ENCODE measurements around the gene ABCG4. TPM values are rescaled to one million over a fixed set of nuclear protein-coding genes. Genes with fewer than 3 reads are reported as not detected.
A peak's percentile ranks its signal among the peaks of the same experiment; 100 is the strongest.

The ABCG4 gene
- total RNA-seq, 2 donors from 2014 or later = not detected

GRCh38 chr11:119109843-119110242, 39.0 kb upstream of the ABCG4 start:
- Mint-ChIP-seq H3K27ac (peak overlapping the region; percentile 94), H3K36me3 (ENCODE audit: low read depth) (peaks cover 10% of the 10 kb centered on the region), H3K4me3 (peak overlapping the region; percentile 94), H3K4me1 (peaks cover 35% of the 10 kb centered on the region), H3K27me3 (no peaks in the 10 kb centered on the region)
- no peak for ATAC-seq
- no peak for DNase-seq
- H3K9me3 ChIP-seq (ENCODE audit: control insufficient read depth, low read length, poor library complexity, severe bottlenecking) = no peaks in the 10 kb centered on the region

GRCh38 chr11:119110439-119110838, 38.4 kb upstream of the ABCG4 start:
- Mint-ChIP-seq H3K27ac (peak overlapping the region; percentile 94), H3K36me3 (ENCODE audit: low read depth) (peaks cover 13% of the 10 kb centered on the region), H3K4me3 (no peak overlapping the region), H3K27me3 (no peaks in the 10 kb centered on the region), H3K4me1 (peaks cover 37% of the 10 kb centered on the region)
- DNase-seq = no peak
- no peak for ATAC-seq
- H3K9me3 ChIP-seq (ENCODE audit: control insufficient read depth, low read length, poor library complexity, severe bottlenecking) = no peaks in the 10 kb centered on the region

GRCh38 chr11:119111361-119111925, 37.4 kb upstream of the ABCG4 start:
- ATAC-seq = no peak
- H3K4me3 Mint-ChIP-seq = no peak overlapping the region
- no peaks in the 10 kb centered on the region for H3K27me3 Mint-ChIP-seq
- peaks cover 13% of the 10 kb centered on the region for H3K36me3 Mint-ChIP-seq (ENCODE audit: low read depth)
- H3K9me3 ChIP-seq (ENCODE audit: control insufficient read depth, low read length, poor library complexity, severe bottlenecking) = no peaks in the 10 kb centered on the region
- H3K4me1 Mint-ChIP-seq = peaks cover 38% of the 10 kb centered on the region
- no peak for DNase-seq
- peak overlapping the region; percentile 94 for H3K27ac Mint-ChIP-seq

GRCh38 chr11:119112314-119113020, 36.4 kb upstream of the ABCG4 start:
- peaks cover 13% of the 10 kb centered on the region for H3K36me3 Mint-ChIP-seq (ENCODE audit: low read depth)
- ATAC-seq (no peak), DNase-seq (no peak)
- H3K9me3 ChIP-seq (ENCODE audit: control insufficient read depth, low read length, poor library complexity, severe bottlenecking) = no peaks in the 10 kb centered on the region
- no peak overlapping the region for H3K4me3 Mint-ChIP-seq
- peak overlapping the region; percentile 94 for H3K27ac Mint-ChIP-seq
- peaks cover 37% of the 10 kb centered on the region for H3K4me1 Mint-ChIP-seq
- no peaks in the 10 kb centered on the region for H3K27me3 Mint-ChIP-seq

GRCh38 chr11:119113716-119114115, 35.1 kb upstream of the ABCG4 start:
- DNase-seq (no peak), ATAC-seq (no peak)
- peaks cover 31% of the 10 kb centered on the region for H3K4me1 Mint-ChIP-seq
- H3K27me3 Mint-ChIP-seq = no peaks in the 10 kb centered on the region
- no peak overlapping the region for H3K27ac Mint-ChIP-seq
- H3K4me3 Mint-ChIP-seq = peak overlapping the region; percentile 22
- H3K9me3 ChIP-seq (ENCODE audit: control insufficient read depth, low read length, poor library complexity, severe bottlenecking) = no peaks in the 10 kb centered on the region
- peaks cover 13% of the 10 kb centered on the region for H3K36me3 Mint-ChIP-seq (ENCODE audit: low read depth)

- no peak for DNase-seq
- Mint-ChIP-seq H3K27me3 (no peaks in the 10 kb centered on the region), H3K4me1 (peaks cover 25% of the 10 kb centered on the region), H3K27ac (no peak overlapping the region), H3K36me3 (ENCODE audit: low read depth) (peaks cover 13% of the 10 kb centered on the region), H3K4me3 (no peak overlapping the region)
- H3K9me3 ChIP-seq (ENCODE audit: control insufficient read depth, low read length, poor library complexity, severe bottlenecking) = no peaks in the 10 kb centered on the region
- no peak for ATAC-seq
Observed at GRCh38 chr11:119114351-119114750, 34.5 kb upstream of the ABCG4 start.

- H3K9me3 ChIP-seq (ENCODE audit: control insufficient read depth, low read length, poor library complexity, severe bottlenecking) = no peaks in the 10 kb centered on the region
- peaks cover 24% of the 10 kb centered on the region for H3K4me1 Mint-ChIP-seq
- H3K27me3 Mint-ChIP-seq = no peaks in the 10 kb centered on the region
- H3K4me3 Mint-ChIP-seq = peak overlapping the region; percentile 87
- peaks cover 13% of the 10 kb centered on the region for H3K36me3 Mint-ChIP-seq (ENCODE audit: low read depth)
- peak; percentile 87 for ATAC-seq
- DNase-seq = no peak
- peak overlapping the region; percentile 93 for H3K27ac Mint-ChIP-seq
Observed at GRCh38 chr11:119115484-119116234, 33.2 kb upstream of the ABCG4 start.

- peaks cover 13% of the 10 kb centered on the region for H3K36me3 Mint-ChIP-seq (ENCODE audit: low read depth)
Observed at GRCh38 chr11:119116235-119116594, 32.6 kb upstream of the ABCG4 start.

GRCh38 chr11:119116601-119117000, 32.3 kb upstream of the ABCG4 start:
- Mint-ChIP-seq H3K4me1 (peaks cover 30% of the 10 kb centered on the region), H3K27ac (peak overlapping the region; percentile 93), H3K27me3 (no peaks in the 10 kb centered on the region), H3K4me3 (peak overlapping the region; percentile 87), H3K36me3 (ENCODE audit: low read depth) (peaks cover 10% of the 10 kb centered on the region)
- DNase-seq = no peak
- no peak for ATAC-seq
- no peaks in the 10 kb centered on the region for H3K9me3 ChIP-seq (ENCODE audit: control insufficient read depth, low read length, poor library complexity, severe bottlenecking)

More at GRCh38 chr11:119116235-119116594, 32.6 kb upstream of the ABCG4 start:
- Mint-ChIP-seq H3K27me3 (no peaks in the 10 kb centered on the region), H3K4me3 (peak overlapping the region; percentile 87), H3K27ac (peak overlapping the region; percentile 93), H3K4me1 (peaks cover 28% of the 10 kb centered on the region)
- no peaks in the 10 kb centered on the region for H3K9me3 ChIP-seq (ENCODE audit: control insufficient read depth, low read length, poor library complexity, severe bottlenecking)
- ATAC-seq = no peak
- DNase-seq = no peak

- ATAC-seq (no peak), DNase-seq (no peak)
- no peaks in the 10 kb centered on the region for H3K9me3 ChIP-seq (ENCODE audit: control insufficient read depth, low read length, poor library complexity, severe bottlenecking)
- Mint-ChIP-seq H3K4me3 (peak overlapping the region; percentile 87), H3K27me3 (no peaks in the 10 kb centered on the region), H3K27ac (peak overlapping the region; percentile 93), H3K4me1 (peaks cover 32% of the 10 kb centered on the region), H3K36me3 (ENCODE audit: low read depth) (peaks cover 7% of the 10 kb centered on the region)
Observed at GRCh38 chr11:119117004-119117706, 31.7 kb upstream of the ABCG4 start.

GRCh38 chr11:119118227-119118626, 30.6 kb upstream of the ABCG4 start:
- H3K9me3 ChIP-seq (ENCODE audit: control insufficient read depth, low read length, poor library complexity, severe bottlenecking) = no peaks in the 10 kb centered on the region
- H3K36me3 Mint-ChIP-seq (ENCODE audit: low read depth) = peaks cover 3% of the 10 kb centered on the region
- peaks cover 41% of the 10 kb centered on the region for H3K4me1 Mint-ChIP-seq
- H3K27me3 Mint-ChIP-seq = no peaks in the 10 kb centered on the region
- DNase-seq (no peak), ATAC-seq (no peak)
- H3K27ac Mint-ChIP-seq = no peak overlapping the region
- H3K4me3 Mint-ChIP-seq = no peak overlapping the region

- peaks cover 42% of the 10 kb centered on the region for H3K4me1 Mint-ChIP-seq
- no peaks in the 10 kb centered on the region for H3K9me3 ChIP-seq (ENCODE audit: control insufficient read depth, low read length, poor library complexity, severe bottlenecking)
Observed at GRCh38 chr11:119118946-119119345, 29.9 kb upstream of the ABCG4 start.

GRCh38 chr11:119120639-119121007, 28.2 kb upstream of the ABCG4 start:
- ATAC-seq = no peak
- H3K4me1 Mint-ChIP-seq = peaks cover 36% of the 10 kb centered on the region
- no peaks in the 10 kb centered on the region for H3K9me3 ChIP-seq (ENCODE audit: control insufficient read depth, low read length, poor library complexity, severe bottlenecking)
- H3K27ac Mint-ChIP-seq = peak overlapping the region; percentile 98
- H3K36me3 Mint-ChIP-seq (ENCODE audit: low read depth) = no peaks in the 10 kb centered on the region
- H3K4me3 Mint-ChIP-seq = peak overlapping the region; percentile 99
- no peak for DNase-seq
- H3K27me3 Mint-ChIP-seq = no peaks in the 10 kb centered on the region

More at GRCh38 chr11:119118946-119119345, 29.9 kb upstream of the ABCG4 start:
- no peak overlapping the region for H3K4me3 Mint-ChIP-seq
- ATAC-seq (no peak), DNase-seq (no peak)
- peaks cover 3% of the 10 kb centered on the region for H3K36me3 Mint-ChIP-seq (ENCODE audit: low read depth)
- no peaks in the 10 kb centered on the region for H3K27me3 Mint-ChIP-seq
- no peak overlapping the region for H3K27ac Mint-ChIP-seq

All from T-helper 17 cell (primary cell).